HG02840 (cell line): Measurements from ENCODE around the gene NRF1.
"Not testable (repeated sequence)": the region's sequence is repeated elsewhere in the genome, so short reads cannot be mapped to it uniquely, and the experiment has no call there.

ENCODE experiments used
- ATAC-seq: cut with Tn5 transposase; IDR thresholded peaks from one replicate; pipeline ENCODE4 v1.9.1; 2021; ENCODE audit warnings: mild to moderate bottlenecking, moderate library complexity, moderate number of reproducible peaks; ENCODE audit not compliant: unreplicated experiment, low FRiP score

The NRF1 gene

GRCh38 chr7:129605960-129606614 is 5.4 kb upstream of the NRF1 start:
- ATAC-seq: no peak

- no peak for ATAC-seq
These were observed 4.7 kb upstream of the NRF1 start for GRCh38 chr7:129606803-129607202.

- no peak for ATAC-seq
These were observed 3.9 kb upstream of the NRF1 start for GRCh38 chr7:129607471-129608120.

- no peak for ATAC-seq
These were observed 1.9 kb upstream of the NRF1 start for GRCh38 chr7:129609666-129610065.

- no peak for ATAC-seq
These were observed 743 bp upstream of the NRF1 start for GRCh38 chr7:129610709-129611245.

- peak; percentile 9 for ATAC-seq
These were observed 844 bp downstream of the NRF1 start for GRCh38 chr7:129612112-129613015.

GRCh38 chr7:129613016-129613337 is 1.5 kb downstream of the NRF1 start:
- ATAC-seq: no peak

DNA sequence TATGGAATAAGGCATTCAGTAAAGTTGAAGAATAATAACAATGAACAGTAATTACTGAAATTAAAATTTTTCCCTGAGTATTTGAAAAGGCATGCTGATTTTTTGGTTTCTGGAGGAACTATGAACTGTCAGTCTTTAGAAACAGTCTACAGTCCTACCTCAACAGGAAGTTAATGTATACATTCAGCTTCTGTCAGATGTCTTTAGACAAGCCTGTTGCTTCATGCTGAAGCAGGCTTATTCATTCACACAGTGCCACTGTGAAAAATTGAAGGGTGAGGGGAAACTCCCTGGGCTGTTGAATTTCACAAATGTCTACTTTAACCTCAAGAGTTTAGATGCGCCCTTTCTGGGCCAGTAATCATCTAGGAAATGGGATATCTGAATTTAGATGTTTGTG is 3.5 kb downstream of the NRF1 start:
- ATAC-seq: no peak

- ATAC-seq: no peak
These were observed 5.0 kb downstream of the NRF1 start for GRCh38 chr7:129616530-129616929.

- ATAC-seq: no peak
These were observed 5.7 kb downstream of the NRF1 start for GRCh38 chr7:129617178-129617577.

DNA sequence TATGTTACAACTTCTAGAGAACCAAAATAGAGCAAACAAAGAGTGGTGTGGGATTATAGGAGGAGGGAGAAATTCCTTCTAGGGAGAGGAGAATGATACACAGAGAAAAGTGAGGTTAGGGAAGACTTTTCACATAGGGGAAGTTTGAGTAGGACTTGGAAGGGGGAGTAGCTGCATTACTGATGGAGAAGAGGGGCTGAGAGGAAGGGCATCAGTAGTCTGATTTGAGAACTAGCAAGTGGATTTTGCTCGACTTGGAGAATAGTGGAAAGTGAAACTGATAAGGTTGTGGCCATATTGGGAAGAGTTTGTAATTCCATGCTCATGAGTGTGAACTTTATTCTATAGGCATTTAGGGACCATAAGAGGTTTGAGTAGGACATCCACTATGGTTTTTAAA is 6.1 kb downstream of the NRF1 start:
- no peak for ATAC-seq

- no peak for ATAC-seq
These were observed 15.4 kb downstream of the NRF1 start for GRCh38 chr7:129626896-129627295.

- ATAC-seq: no peak
These were observed 18.8 kb downstream of the NRF1 start for GRCh38 chr7:129630341-129630740.

DNA sequence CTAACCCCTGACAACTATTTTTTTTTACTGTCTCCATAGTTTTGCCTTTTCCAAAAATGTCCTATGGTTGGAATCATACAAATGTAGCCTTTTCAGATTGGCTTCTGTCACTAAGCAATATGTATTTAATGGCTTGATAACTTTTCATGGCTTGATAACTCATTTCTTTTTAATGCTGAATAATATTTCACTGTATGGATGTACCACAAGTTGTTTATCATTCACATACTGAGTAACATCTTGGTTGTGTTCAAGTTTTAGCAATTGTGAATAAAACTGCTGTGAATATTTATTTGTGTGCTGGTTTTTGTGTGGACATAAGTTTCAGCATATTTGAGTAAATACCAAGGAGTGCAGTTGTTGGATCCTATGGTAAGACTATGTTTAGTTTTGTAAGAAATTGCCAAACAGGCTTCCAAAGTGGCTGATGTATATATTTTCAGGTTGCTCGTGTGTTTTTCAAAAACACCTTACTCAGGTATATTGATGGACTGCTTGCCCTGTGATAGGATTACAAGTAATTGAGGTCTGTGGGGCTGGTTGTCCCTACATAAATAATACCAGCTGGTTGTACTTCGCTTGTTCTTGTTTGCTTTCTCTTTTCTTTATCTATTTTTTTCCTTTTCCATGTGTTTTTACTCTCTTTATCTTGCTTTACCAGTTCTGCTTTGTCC is 23.0 kb downstream of the NRF1 start:
- no peak for ATAC-seq

DNA sequence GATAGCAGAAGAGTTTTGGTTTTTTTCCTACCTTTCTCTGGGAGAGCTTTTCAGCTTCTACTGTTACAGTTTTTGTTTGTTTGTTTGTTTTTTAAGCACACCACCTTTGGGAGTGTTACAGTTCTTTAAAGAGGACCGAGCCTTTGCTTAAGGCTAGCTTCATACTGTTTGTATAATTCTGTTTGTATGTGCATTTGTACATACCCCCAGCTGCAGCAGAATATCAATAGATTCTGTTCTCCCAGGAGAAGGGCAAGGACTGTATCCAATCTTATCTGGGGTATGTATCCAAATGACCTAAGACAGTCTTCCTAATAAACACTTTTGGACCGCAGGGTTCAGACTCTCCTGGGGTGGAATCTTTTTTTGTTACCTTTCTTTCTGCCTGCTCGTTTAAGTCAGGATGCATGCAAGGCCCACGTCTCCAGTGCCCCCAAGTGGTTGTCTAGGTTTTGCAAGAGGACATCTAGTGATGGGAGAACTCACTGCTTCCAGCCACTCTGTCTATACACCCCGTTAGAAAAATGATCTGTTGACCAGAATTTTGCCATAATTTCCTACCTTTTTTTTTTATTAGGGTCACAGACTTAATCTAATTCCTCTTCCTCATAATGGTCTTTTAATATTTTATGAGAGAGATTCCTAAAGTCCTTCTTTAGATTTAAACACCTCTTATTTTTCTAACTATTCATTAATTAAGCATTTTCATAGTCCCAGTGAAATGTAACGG is 23.9 kb downstream of the NRF1 start:
- no peak for ATAC-seq

DNA sequence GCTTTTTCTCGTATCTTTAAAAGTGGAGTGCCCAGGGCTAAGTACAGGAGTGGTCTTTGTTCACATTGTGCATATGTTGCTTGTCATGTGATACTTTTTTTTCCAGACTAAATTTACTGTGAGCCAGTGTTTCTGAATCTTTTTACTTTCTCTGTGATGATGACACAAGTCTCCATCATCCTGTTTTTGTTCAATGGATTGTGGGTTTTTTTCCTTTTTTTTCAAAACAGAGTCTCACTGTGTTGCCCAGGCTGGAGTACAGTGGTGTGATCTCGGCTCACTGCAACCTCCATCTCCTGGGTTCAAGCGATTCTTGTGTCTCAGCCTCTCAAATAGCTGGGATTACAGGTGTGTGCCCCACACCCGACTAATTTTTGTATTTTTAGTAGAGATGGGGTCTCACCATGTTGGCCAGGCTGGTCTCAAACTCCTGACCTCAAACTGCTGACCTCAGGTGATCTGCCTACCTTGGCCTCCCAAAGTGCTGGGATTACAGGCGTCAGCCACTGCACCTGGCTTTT is 24.6 kb downstream of the NRF1 start:
- ATAC-seq: not testable (repeated sequence)

- ATAC-seq: no peak
These were observed 25.1 kb downstream of the NRF1 start for GRCh38 chr7:129636641-129637040.

- no peak for ATAC-seq
These were observed 28.9 kb downstream of the NRF1 start for GRCh38 chr7:129640400-129640799.

- ATAC-seq: no peak
These were observed 31.5 kb downstream of the NRF1 start for GRCh38 chr7:129642871-129643549.
